ENCODE measurements around the gene ALK. TPM values are rescaled to one million over a fixed set of nuclear protein-coding genes. Genes with fewer than 3 reads are reported as not detected.

Gene ALK
- total RNA-seq, 2 donors from 2014 or later, result 0.13 to 0.46 TPM

- Histone ChIP-seq H3K36me3 (ENCODE audit: control insufficient read depth, insufficient read depth, low read length) (peaks cover 11% of the 10 kb centered on the region), H3K4me1 (ENCODE audit: control insufficient read depth, insufficient read depth, low read length) (peaks cover 18% of the 10 kb centered on the region), H3K9ac (ENCODE audit: extremely low read depth, low read length, poor library complexity, severe bottlenecking) (no peak overlapping the region), H3K27me3 (ENCODE audit: control insufficient read depth, insufficient read depth, low read length, poor library complexity, severe bottlenecking) (no peaks in the 10 kb centered on the region), H3K27ac (ENCODE audit: low read depth, low read length) (no peak overlapping the region), H3K9me3 (ENCODE audit: control insufficient read depth, low read length) (peaks cover 7% of the 10 kb centered on the region), H3K4me3 (ENCODE audit: low read length) (no peak overlapping the region)
- 75 to 93% methylated on average over 7 to 8 of the region's 8 CpGs for WGBS, 2 experiments (ENCODE audit: insufficient coverage in 1 of 2, insufficient read length in 1 of 2)
- Mint-ChIP-seq H3K9me3 (peaks cover 5% of the 10 kb centered on the region), H3K27ac (peak overlapping the region; percentile 52), H3K4me3 (no peak overlapping the region), H3K4me1 (peaks cover 27% of the 10 kb centered on the region), H3K36me3 (ENCODE audit: low read depth) (no peaks in the 10 kb centered on the region), H3K27me3 (ENCODE audit: insufficient read depth) (peaks cover 30% of the 10 kb centered on the region)
- no peak for TF ChIP-seq CTCF (conservative IDR thresholded peaks at IDR 0.05)
- no peak for DNase-seq
Observed at GRCh38 chr2:29165362-29166241, 755.8 kb downstream of the ALK start.

GRCh38 chr2:29164091-29164846 is 757.1 kb downstream of the ALK start:
- H3K36me3 Mint-ChIP-seq (ENCODE audit: low read depth), result peaks cover 4% of the 10 kb centered on the region

More at GRCh38 chr2:29164091-29164846, 757.1 kb downstream of the ALK start:
- H3K27ac ChIP-seq (ENCODE audit: low read depth, low read length), result no peak overlapping the region
- no peak overlapping the region for H3K4me3 ChIP-seq (ENCODE audit: low read length)
- H3K9me3 ChIP-seq (ENCODE audit: control insufficient read depth, low read length), result peaks cover 7% of the 10 kb centered on the region
- 74 to 90% methylated on average over 2 to 5 of the region's 5 CpGs for WGBS, 2 experiments (ENCODE audit: insufficient coverage in 1 of 2, insufficient read length in 1 of 2)
- peaks cover 34% of the 10 kb centered on the region for H3K4me1 Mint-ChIP-seq
- peaks cover 5% of the 10 kb centered on the region for H3K9me3 Mint-ChIP-seq
- peaks cover 18% of the 10 kb centered on the region for H3K4me1 ChIP-seq (ENCODE audit: control insufficient read depth, insufficient read depth, low read length)
- peaks cover 11% of the 10 kb centered on the region for H3K36me3 ChIP-seq (ENCODE audit: control insufficient read depth, insufficient read depth, low read length)
- no peak overlapping the region for H3K9ac ChIP-seq (ENCODE audit: extremely low read depth, low read length, poor library complexity, severe bottlenecking)
- H3K27me3 ChIP-seq (ENCODE audit: control insufficient read depth, insufficient read depth, low read length, poor library complexity, severe bottlenecking), result no peaks in the 10 kb centered on the region
- H3K27ac Mint-ChIP-seq, result no peak overlapping the region
- no peak overlapping the region for H3K4me3 Mint-ChIP-seq
- no peak for DNase-seq
- peaks cover 24% of the 10 kb centered on the region for H3K27me3 Mint-ChIP-seq (ENCODE audit: insufficient read depth)
- TF ChIP-seq CTCF (conservative IDR thresholded peaks at IDR 0.05), result no peak
